ENCODE data around the gene CDC20B. TPM values are rescaled to one million over a fixed set of nuclear protein-coding genes. Genes with fewer than 3 reads are reported as not detected.
A peak's percentile ranks its signal among the peaks of the same experiment; 100 is the strongest.
"Not testable (repeated sequence)": the region's sequence is repeated elsewhere in the genome, so short reads cannot be mapped to it uniquely, and the experiment has no call there.

CDC20B gene
- total and polyA plus RNA-seq, 2 experiments from 2014 or later, result 0.20 TPM; not detected in 1

DNA sequence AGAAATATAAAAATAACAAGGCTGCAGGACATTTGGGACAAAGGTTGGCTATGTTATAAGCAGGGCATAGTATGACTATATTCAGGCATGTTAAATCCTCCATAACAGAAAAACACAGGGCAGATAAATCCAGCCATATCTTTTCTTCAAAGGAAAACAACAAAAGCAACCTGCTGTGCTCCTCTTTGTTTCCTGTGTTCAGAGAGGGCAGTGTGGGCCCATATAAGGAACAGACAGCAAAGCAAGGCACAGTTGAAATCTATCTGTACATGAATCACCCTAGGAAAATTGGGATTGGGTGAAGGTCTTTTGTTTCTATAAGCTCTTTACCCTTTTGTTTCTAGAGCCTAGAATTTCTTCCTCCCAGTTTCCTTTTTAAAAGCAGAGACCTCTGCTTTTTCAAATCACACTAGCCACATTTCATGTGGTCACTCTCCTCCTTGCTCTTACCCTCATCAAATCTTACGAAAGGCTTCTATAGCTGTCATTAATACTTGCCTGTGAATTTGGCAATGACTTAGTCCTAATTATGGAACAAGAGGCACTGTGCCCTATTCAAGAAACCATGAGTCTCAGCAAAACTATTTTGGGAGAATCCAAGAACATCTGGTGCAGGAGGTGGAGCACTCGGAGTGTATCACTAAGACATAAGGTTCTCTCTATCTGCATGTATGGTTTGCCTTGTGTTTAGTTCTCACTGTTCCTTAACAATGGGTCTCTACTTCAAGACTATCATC is 68.8 kb downstream of the CDC20B start:
- TF ChIP-seq EZH2phosphoT487 (IDR thresholded peaks at IDR 0.05; ENCODE audit: insufficient read depth, low read depth) (no peak), EZH2 (IDR thresholded peaks at IDR 0.05; ENCODE audit: insufficient read depth, poor library complexity, severe bottlenecking) (no peak)
- H3K27ac ChIP-seq, result no peak overlapping the region
- H3K9me2 ChIP-seq (ENCODE audit: insufficient read depth), result no peaks in the 10 kb centered on the region
- in situ Hi-C loops (cut with MboI), result no loop called here
- H3K36me3 ChIP-seq (ENCODE audit: low read depth), result no peaks in the 10 kb centered on the region
- no peaks in the 10 kb centered on the region for H3K79me2 ChIP-seq (ENCODE audit: insufficient read depth)
- H4K20me1 ChIP-seq (ENCODE audit: insufficient read depth), result no peaks in the 10 kb centered on the region
- no peak overlapping the region for H3K9ac ChIP-seq
- DNase-seq, result peak; percentile 13
- H3K4me1 ChIP-seq (ENCODE audit: insufficient read depth), result no peaks in the 10 kb centered on the region
- no peak overlapping the region for H2AFZ ChIP-seq
- no peaks in the 10 kb centered on the region for H3K27me3 ChIP-seq (replicated peaks; ENCODE audit: insufficient read depth)
- no peak overlapping the region for H3K4me2 ChIP-seq (ENCODE audit: unreplicated experiment)
- H3K4me3 ChIP-seq, result no peak overlapping the region
- H3K9me3 ChIP-seq (ENCODE audit: low read depth), result no peaks in the 10 kb centered on the region
- H3F3A ChIP-seq (ENCODE audit: insufficient read depth), result no peaks in the 10 kb centered on the region
- WGBS, 2 experiments (ENCODE audit: low coverage in 1 of 2, low lambda C conversion rate in 2 of 2, missing lambda C conversion rate in 2 of 2), result 34% methylated on average over 2 of the region's 2 CpGs

DNA sequence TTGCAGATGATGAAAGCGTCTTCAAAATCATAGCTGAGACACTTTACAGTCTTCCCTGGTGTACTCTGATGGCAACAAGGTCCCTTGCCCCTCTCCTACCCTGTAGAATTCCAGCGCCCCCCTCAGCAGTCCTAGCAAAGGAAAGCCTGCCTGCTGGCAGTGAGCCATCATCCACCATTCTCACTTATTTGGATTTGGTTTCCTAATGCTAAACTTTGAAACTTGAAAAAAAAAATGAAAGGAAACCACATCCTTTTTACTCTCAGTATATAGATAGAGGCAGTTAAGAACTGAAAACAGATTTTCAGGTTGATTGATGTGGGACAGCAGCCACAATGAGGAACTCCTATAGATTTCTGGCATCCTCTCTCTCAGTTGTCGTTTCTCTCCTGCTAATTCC is 70.6 kb downstream of the CDC20B start, which contains the start of gene GZMA:
Gene GZMA, plus strand, starts transcription at position 299 of the 400 bp plus-strand sequence. Its CDS starts 37 bp downstream, at position 336.
- H2AFZ ChIP-seq, result no peak within 1 kb of the TSS
- no peaks in the 10 kb centered on the region for H3K36me3 ChIP-seq (ENCODE audit: low read depth)
- H3K27ac ChIP-seq, result no peak within 1 kb of the TSS
- in situ Hi-C loops (cut with MboI), result no loop called here
- H3K27me3 ChIP-seq (replicated peaks; ENCODE audit: insufficient read depth), result no peaks in the 10 kb centered on the region
- H3K4me3 ChIP-seq, result no peak within 1 kb of the TSS
- H3K79me2 ChIP-seq (ENCODE audit: insufficient read depth), result no peaks in the 10 kb centered on the region
- H3K9me3 ChIP-seq (ENCODE audit: low read depth), result no peaks in the 10 kb centered on the region
- H3F3A ChIP-seq (ENCODE audit: insufficient read depth), result no peaks in the 10 kb centered on the region
- no peaks in the 10 kb centered on the region for H4K20me1 ChIP-seq (ENCODE audit: insufficient read depth)
- no peaks in the 10 kb centered on the region for H3K4me1 ChIP-seq (ENCODE audit: insufficient read depth)
- no peak for DNase-seq
- 60 to 65% methylated on average over 3 of the region's 3 CpGs for WGBS, 2 experiments (ENCODE audit: low coverage in 1 of 2, low lambda C conversion rate in 2 of 2, missing lambda C conversion rate in 2 of 2)
- no peak within 1 kb of the TSS for H3K4me2 ChIP-seq (ENCODE audit: unreplicated experiment)
- H3K9me2 ChIP-seq (ENCODE audit: insufficient read depth), result no peaks in the 10 kb centered on the region
- no peak within 1 kb of the TSS for H3K9ac ChIP-seq
- TF ChIP-seq EZH2phosphoT487 (IDR thresholded peaks at IDR 0.05; ENCODE audit: insufficient read depth, low read depth) (no peak), EZH2 (IDR thresholded peaks at IDR 0.05; ENCODE audit: insufficient read depth, poor library complexity, severe bottlenecking) (no peak)

DNA sequence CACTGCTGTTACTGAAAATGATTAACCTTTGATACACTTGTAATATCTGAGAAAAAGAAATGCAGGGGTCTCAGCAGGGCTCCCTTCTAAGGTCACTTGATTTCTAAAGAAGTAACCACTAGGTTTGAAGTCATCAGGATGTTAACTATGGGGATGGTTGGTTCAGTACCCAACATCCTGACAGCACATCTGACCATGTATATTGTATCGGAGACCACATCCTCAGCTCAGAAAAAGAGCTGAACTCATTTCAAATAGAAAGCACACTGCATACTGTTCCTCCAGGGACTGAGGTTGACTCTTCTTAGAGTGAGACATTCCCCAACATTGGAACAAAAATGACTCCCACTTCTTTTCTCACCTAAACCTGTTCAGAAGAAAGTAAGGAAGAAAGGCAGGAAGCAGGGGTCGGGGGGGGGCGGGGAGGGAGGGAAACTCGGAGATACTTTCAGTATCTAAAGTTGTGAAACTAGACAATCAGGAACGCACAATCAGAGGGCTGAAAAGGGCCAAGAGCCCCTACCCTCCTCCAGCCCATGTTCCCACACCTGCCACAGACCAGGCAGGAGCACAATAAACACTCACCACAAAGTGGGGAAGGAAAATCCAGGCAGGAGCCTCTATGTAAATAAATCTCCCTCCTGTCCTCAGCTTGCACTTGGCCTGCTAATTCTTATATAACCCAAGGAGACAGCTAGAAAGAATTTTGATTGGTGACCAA is 71.3 kb downstream of the CDC20B start:
- Histone ChIP-seq H3K4me2 (ENCODE audit: unreplicated experiment) (no peak overlapping the region), H3K9ac (no peak overlapping the region), H3K9me3 (ENCODE audit: low read depth) (no peaks in the 10 kb centered on the region), H3K79me2 (ENCODE audit: insufficient read depth) (no peaks in the 10 kb centered on the region), H3K4me3 (no peak overlapping the region), H3F3A (ENCODE audit: insufficient read depth) (no peaks in the 10 kb centered on the region), H2AFZ (no peak overlapping the region), H3K27ac (no peak overlapping the region), H4K20me1 (ENCODE audit: insufficient read depth) (no peaks in the 10 kb centered on the region), H3K9me2 (ENCODE audit: insufficient read depth) (no peaks in the 10 kb centered on the region), H3K27me3 (replicated peaks; ENCODE audit: insufficient read depth) (no peaks in the 10 kb centered on the region), H3K36me3 (ENCODE audit: low read depth) (no peaks in the 10 kb centered on the region), H3K4me1 (ENCODE audit: insufficient read depth) (no peaks in the 10 kb centered on the region)
- in situ Hi-C loops (cut with MboI), result no loop called here
- DNase-seq, result no peak
- WGBS, 2 experiments (ENCODE audit: low coverage in 1 of 2, low lambda C conversion rate in 2 of 2, missing lambda C conversion rate in 2 of 2), result 71 to 83% methylated on average over 2 to 5 of the region's 5 CpGs
- TF ChIP-seq EZH2phosphoT487 (IDR thresholded peaks at IDR 0.05; ENCODE audit: insufficient read depth, low read depth) (no peak), EZH2 (IDR thresholded peaks at IDR 0.05; ENCODE audit: insufficient read depth, poor library complexity, severe bottlenecking) (no peak)

- in situ Hi-C loops (cut with MboI), result not testable (repeated sequence)
Observed at GRCh38 chr5:55101148-55101547, 71.8 kb downstream of the CDC20B start.

More at GRCh38 chr5:55101148-55101547, 71.8 kb downstream of the CDC20B start:
- H3K9me3 ChIP-seq (ENCODE audit: low read depth); H3K9me2 ChIP-seq (ENCODE audit: insufficient read depth); H3K79me2 ChIP-seq (ENCODE audit: insufficient read depth); H3K9ac ChIP-seq; H3K27me3 ChIP-seq (replicated peaks; ENCODE audit: insufficient read depth); H3K36me3 ChIP-seq (ENCODE audit: low read depth); H3K27ac ChIP-seq; H3K4me3 ChIP-seq; DNase-seq; H2AFZ ChIP-seq; H3F3A ChIP-seq (ENCODE audit: insufficient read depth); H3K4me2 ChIP-seq (ENCODE audit: unreplicated experiment); H4K20me1 ChIP-seq (ENCODE audit: insufficient read depth); H3K4me1 ChIP-seq (ENCODE audit: insufficient read depth): not testable (repeated sequence)
